Measurements from ENCODE around the gene DLEU7.

- TF ChIP-seq ZNF8 (CRISPR knock-in tag; IDR thresholded peaks at IDR 0.05), result no peak
- no peak for TF ChIP-seq ZFP3 (CRISPR knock-in tag; IDR thresholded peaks at IDR 0.05)
- no peak for TF ChIP-seq POU6F1 (CRISPR knock-in tag; IDR thresholded peaks at IDR 0.05; ENCODE audit: borderline replicate concordance, low read depth)
These were observed 4.0 kb upstream of the DLEU7 start for GRCh38 chr13:50847501-50847900.

Data from SK-N-SH treated with all-trans-retinoic acid at 6 μM for 48 hours (cell line).